HepG2 (cell line): ENCODE results near the gene ARL2. TPM values are rescaled to one million over a fixed set of nuclear protein-coding genes. Genes with fewer than 3 reads are reported as not detected.

Experiments
- CBX2 ChIP-seq, 2 experiments: fragments of 200-600 bp in 1 of 2; sonication (generic); formaldehyde crosslinking in 1 of 2; IDR thresholded peaks; 2 replicates each; pipeline versions ENCODE4 v1.7.0 to v1.8.1; 2018 to 2022; ENCODE audit warnings: low read depth in 2 of 2, low read length in 1 of 2, mild to moderate bottlenecking in 1 of 2, missing genetic modification reagents in 1 of 2
- ELF1 ChIP-seq: sonication (generic); formaldehyde crosslinking; IDR thresholded peaks from 2 replicates; pipeline ENCODE4 v1.4.0; 2020; ENCODE audit warnings: missing genetic modification reagents
- FOSL2 ChIP-seq: sonication (generic); formaldehyde crosslinking; IDR thresholded peaks from 2 replicates; pipeline ENCODE4 v1.4.0; 2020; ENCODE audit warnings: missing genetic modification reagents
- HDAC6 ChIP-seq: fragments of 200-600 bp; sonication (generic); IDR thresholded peaks from 2 replicates; pipeline ENCODE4 v1.7.0; 2017; ENCODE audit warnings: mild to moderate bottlenecking, antibody characterized with exemption, low read length, low read depth
- HNRNPLL ChIP-seq: fragments of 200-400 bp; formaldehyde crosslinking; IDR thresholded peaks from 2 replicates; pipeline ENCODE4 v1.6.1; 2017; ENCODE audit warnings: mild to moderate bottlenecking, low read depth, low read length; ENCODE audit not compliant: poor library complexity, severe bottlenecking
- KDM3A ChIP-seq: IDR thresholded peaks from 2 replicates; pipeline ENCODE4 v1.6.1; 2018; ENCODE audit warnings: low read depth, missing compliant biosample characterization
- LCORL ChIP-seq, 2 experiments: fragments of 450-650 bp in 1 of 2; sonication (generic) in 1 of 2; formaldehyde crosslinking in 1 of 2; IDR thresholded peaks; 2 replicates each; pipeline versions ENCODE4 v1.5.0 to v1.6.1; 2017 to 2020; ENCODE audit warnings: antibody characterized with exemption in 1 of 2, missing genetic modification reagents in 1 of 2
- MAFF ChIP-seq: IDR thresholded peaks from 2 replicates; pipeline ENCODE4 v1.6.1; 2011; ENCODE audit warnings: low read depth, low read length, improper control_type of control experiment
- MYC ChIP-seq: sonication (generic); formaldehyde crosslinking; IDR thresholded peaks from 2 replicates; pipeline ENCODE4 v1.9.0; 2021; ENCODE audit warnings: missing genetic modification reagents, borderline replicate concordance
- NPAS2 ChIP-seq: sonication (generic); formaldehyde crosslinking; IDR thresholded peaks from 2 replicates; pipeline ENCODE4 v1.8.0; 2022; ENCODE audit warnings: mild to moderate bottlenecking, missing genetic modification reagents, borderline replicate concordance
- RBFOX2 ChIP-seq: fragments of 200-400 bp; formaldehyde crosslinking; IDR thresholded peaks from 2 replicates; pipeline ENCODE4 v1.6.1; 2017; ENCODE audit warnings: low read depth, mild to moderate bottlenecking, low read length
- SMAD9 ChIP-seq: sonication (generic); formaldehyde crosslinking; IDR thresholded peaks from 2 replicates; pipeline ENCODE4 v1.5.1; 2020; ENCODE audit warnings: mild to moderate bottlenecking, missing genetic modification reagents
- SNRNP70 ChIP-seq: fragments of 200-400 bp; formaldehyde crosslinking; IDR thresholded peaks from 2 replicates; pipeline ENCODE4 v1.6.1; 2017; ENCODE audit warnings: mild to moderate bottlenecking, low read depth, low read length, moderate library complexity
- TP53 ChIP-seq: sonication (generic); formaldehyde crosslinking; conservative IDR thresholded peaks from 2 replicates; pipeline ENCODE4 v1.4.0; 2020; ENCODE audit warnings: missing genetic modification reagents
- ZNF33B ChIP-seq: sonication (generic); formaldehyde crosslinking; IDR thresholded peaks from 2 replicates; pipeline ENCODE4 v1.5.1; 2020; ENCODE audit warnings: mild to moderate bottlenecking, missing genetic modification reagents
- ZNF563 ChIP-seq: sonication (generic); formaldehyde crosslinking; IDR thresholded peaks from 2 replicates; pipeline ENCODE4 v1.8.0; 2022; ENCODE audit warnings: mild to moderate bottlenecking, moderate library complexity, missing genetic modification reagents
- ZNF614 ChIP-seq: IDR thresholded peaks from 2 replicates; pipeline ENCODE4 v1.6.1; 2018; ENCODE audit warnings: missing biosample characterization, missing genetic modification reagents, inconsistent platforms, borderline replicate concordance
- ZNF709 ChIP-seq: sonication (generic); formaldehyde crosslinking; IDR thresholded peaks from 2 replicates; pipeline ENCODE4 v1.5.0; 2020; ENCODE audit warnings: mild to moderate bottlenecking, missing genetic modification reagents
- ZSCAN25 ChIP-seq: sonication (generic); formaldehyde crosslinking; IDR thresholded peaks from 2 replicates; pipeline ENCODE4 v1.8.0; 2022; ENCODE audit warnings: mild to moderate bottlenecking, missing genetic modification reagents
- polyA plus RNA-seq, 8 experiments: library from polyadenylated mRNA; depleted of rRNA in 3 of 8; stranded (reverse) in 7 of 8; unstranded in 1 of 8; fragments of >200 nt; fragmentation: Illumina TruSeq in 4 of 8; extraction: Trizol in 4 of 8; gene quantifications; 2 replicates each; pipeline versions ENCODE4 v1.2.1 to v1.2.3, GENCODE V29; 2011 to 2016; ENCODE audit warnings: low read depth in 4 of 8, missing spikeins in 1 of 8, mixed read lengths in 1 of 8; ENCODE audit not compliant: insufficient read depth in 1 of 8
- total RNA-seq, 5 experiments: library from RNA; depleted of rRNA; stranded (reverse); fragments of >200 nt; fragmentation: Illumina TruSeq; extraction: Trizol; gene quantifications; 2 replicates each; pipeline ENCODE4 v1.2.3, GENCODE V29; 2016; ENCODE audit warnings: low read depth in 1 of 5
- TF ChIP-seq, protein P1 (sequence below): fragments of 450-650 bp; IDR thresholded peaks from 2 replicates; pipeline ENCODE4 v1.6.1; 2017; ENCODE audit warnings: mild to moderate bottlenecking
- TF ChIP-seq, protein P2 (sequence below): sonication (generic); formaldehyde crosslinking; IDR thresholded peaks from 2 replicates; pipeline ENCODE4 v1.4.0; 2020; ENCODE audit warnings: low read depth, missing genetic modification reagents
- TF ChIP-seq, protein P3 (sequence below): sonication (generic); formaldehyde crosslinking; conservative IDR thresholded peaks from 2 replicates; pipeline ENCODE4 v1.4.0; 2020; ENCODE audit warnings: missing genetic modification reagents

Gene ARL2
- total and polyA plus RNA-seq, 2 of the 13 experiments (the other 11 are each of a cell fraction or from before 2014, with no cell fraction given), result 82.9 to 84.4 TPM

DNA sequence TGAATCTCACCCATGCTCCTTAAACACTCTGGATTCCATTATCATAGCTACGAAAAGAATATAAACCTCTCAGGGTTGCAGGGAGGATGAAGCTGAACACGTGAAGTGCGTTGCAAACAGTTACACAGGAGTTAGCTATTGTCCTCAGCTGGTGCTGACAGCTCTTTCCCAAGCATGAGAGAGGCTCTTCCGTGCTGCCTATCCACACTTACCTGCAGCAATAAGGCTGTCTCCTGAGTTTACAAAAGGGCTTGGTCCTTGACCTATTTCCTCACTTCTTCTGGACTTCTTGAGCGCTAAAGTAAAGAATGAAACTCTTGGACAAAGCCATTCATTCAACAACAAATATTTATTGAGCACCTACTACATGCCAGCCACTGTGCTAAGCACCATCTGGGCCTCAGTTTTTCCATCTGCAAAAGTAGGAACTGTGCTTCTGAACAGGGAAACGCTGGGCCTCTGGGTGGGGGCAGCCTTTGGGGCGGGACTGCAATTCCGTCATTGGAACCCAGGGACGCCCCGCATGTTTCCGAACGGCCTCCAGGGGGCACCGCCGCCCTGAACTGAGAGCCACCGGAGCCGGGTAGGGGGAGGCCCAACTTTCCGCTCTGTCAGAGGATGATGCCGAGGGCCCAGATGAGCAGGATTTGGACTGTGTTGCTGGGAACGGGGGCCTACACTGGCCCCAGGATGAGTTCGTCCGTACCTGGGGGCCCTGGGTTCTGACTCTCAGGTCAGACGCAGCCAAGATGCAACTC is 651 bp upstream of the ARL2 start (continued):
- TF ChIP-seq ZNF709 (CRISPR knock-in tag) (peak; percentile 82; the same call in 1 of the 2 replicates), NPAS2 (CRISPR knock-in tag) (no peak; the same call in 1 of the 2 replicates), LCORL (IDR thresholded peaks at IDR 0.05) (no peak), LCORL (CRISPR knock-in tag; IDR thresholded peaks at IDR 0.05) (peak; percentile 82), TP53 (CRISPR knock-in tag) (no peak), CBX2 (IDR thresholded peaks at IDR 0.05; ENCODE audit: low read depth, low read length) (no peak), CBX2 (CRISPR knock-in tag; IDR thresholded peaks at IDR 0.05; ENCODE audit: low read depth) (no peak), MYC (CRISPR knock-in tag) (no peak), ZNF563 (CRISPR knock-in tag) (peak; percentile 60; the same call in 1 of the 2 replicates), RBFOX2 (no peak), ELF1 (CRISPR knock-in tag) (peak; percentile 53), HNRNPLL (no peak), FOSL2 (CRISPR knock-in tag) (0 out of 2 replicates have a peak, but pooled peaks have one; percentile 35), HDAC6 (no peak), MAFF (no peak), ZNF614 (CRISPR knock-in tag) (peak; percentile 33; the same call in 1 of the 2 replicates), KDM3A (CRISPR knock-in tag) (no peak), ZSCAN25 (CRISPR knock-in tag) (peak; percentile 94), SMAD9 (CRISPR knock-in tag) (no peak), ZNF33B (CRISPR knock-in tag) (no peak; the same call in 1 of the 2 replicates), SNRNP70 (no peak)
- TF ChIP-seq, protein P1, sequence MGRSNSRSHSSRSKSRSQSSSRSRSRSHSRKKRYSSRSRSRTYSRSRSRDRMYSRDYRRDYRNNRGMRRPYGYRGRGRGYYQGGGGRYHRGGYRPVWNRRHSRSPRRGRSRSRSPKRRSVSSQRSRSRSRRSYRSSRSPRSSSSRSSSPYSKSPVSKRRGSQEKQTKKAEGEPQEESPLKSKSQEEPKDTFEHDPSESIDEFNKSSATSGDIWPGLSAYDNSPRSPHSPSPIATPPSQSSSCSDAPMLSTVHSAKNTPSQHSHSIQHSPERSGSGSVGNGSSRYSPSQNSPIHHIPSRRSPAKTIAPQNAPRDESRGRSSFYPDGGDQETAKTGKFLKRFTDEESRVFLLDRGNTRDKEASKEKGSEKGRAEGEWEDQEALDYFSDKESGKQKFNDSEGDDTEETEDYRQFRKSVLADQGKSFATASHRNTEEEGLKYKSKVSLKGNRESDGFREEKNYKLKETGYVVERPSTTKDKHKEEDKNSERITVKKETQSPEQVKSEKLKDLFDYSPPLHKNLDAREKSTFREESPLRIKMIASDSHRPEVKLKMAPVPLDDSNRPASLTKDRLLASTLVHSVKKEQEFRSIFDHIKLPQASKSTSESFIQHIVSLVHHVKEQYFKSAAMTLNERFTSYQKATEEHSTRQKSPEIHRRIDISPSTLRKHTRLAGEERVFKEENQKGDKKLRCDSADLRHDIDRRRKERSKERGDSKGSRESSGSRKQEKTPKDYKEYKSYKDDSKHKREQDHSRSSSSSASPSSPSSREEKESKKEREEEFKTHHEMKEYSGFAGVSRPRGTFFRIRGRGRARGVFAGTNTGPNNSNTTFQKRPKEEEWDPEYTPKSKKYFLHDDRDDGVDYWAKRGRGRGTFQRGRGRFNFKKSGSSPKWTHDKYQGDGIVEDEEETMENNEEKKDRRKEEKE, result no peak
- TF ChIP-seq, protein P2, sequence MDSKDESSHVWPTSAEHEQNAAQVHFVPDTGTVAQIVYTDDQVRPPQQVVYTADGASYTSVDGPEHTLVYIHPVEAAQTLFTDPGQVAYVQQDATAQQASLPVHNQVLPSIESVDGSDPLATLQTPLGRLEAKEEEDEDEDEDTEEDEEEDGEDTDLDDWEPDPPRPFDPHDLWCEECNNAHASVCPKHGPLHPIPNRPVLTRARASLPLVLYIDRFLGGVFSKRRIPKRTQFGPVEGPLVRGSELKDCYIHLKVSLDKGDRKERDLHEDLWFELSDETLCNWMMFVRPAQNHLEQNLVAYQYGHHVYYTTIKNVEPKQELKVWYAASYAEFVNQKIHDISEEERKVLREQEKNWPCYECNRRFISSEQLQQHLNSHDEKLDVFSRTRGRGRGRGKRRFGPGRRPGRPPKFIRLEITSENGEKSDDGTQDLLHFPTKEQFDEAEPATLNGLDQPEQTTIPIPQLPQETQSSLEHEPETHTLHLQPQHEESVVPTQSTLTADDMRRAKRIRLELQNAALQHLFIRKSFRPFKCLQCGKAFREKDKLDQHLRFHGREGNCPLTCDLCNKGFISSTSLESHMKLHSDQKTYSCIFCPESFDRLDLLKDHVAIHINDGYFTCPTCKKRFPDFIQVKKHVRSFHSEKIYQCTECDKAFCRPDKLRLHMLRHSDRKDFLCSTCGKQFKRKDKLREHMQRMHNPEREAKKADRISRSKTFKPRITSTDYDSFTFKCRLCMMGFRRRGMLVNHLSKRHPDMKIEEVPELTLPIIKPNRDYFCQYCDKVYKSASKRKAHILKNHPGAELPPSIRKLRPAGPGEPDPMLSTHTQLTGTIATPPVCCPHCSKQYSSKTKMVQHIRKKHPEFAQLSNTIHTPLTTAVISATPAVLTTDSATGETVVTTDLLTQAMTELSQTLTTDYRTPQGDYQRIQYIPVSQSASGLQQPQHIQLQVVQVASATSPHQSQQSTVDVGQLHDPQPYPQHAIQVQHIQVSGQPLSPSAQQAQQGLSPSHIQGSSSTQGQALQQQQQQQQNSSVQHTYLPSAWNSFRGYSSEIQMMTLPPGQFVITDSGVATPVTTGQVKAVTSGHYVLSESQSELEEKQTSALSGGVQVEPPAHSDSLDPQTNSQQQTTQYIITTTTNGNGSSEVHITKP (CRISPR knock-in tag), result 0 out of 2 replicates have a peak, but pooled peaks have one; percentile 51
- TF ChIP-seq, protein P3, sequence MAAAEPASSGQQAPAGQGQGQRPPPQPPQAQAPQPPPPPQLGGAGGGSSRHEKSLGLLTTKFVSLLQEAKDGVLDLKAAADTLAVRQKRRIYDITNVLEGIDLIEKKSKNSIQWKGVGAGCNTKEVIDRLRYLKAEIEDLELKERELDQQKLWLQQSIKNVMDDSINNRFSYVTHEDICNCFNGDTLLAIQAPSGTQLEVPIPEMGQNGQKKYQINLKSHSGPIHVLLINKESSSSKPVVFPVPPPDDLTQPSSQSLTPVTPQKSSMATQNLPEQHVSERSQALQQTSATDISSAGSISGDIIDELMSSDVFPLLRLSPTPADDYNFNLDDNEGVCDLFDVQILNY (CRISPR knock-in tag), result no peak
